ENCODE results near the gene TCEAL8. TPM values are rescaled to one million over a fixed set of nuclear protein-coding genes. Genes with fewer than 3 reads are reported as not detected.

The TCEAL8 gene
- total RNA-seq (2022; extraction: Qiagen RNA extraction; ENCODE audit: low read depth), result 24.8 to 38.1 TPM (median 30.7 TPM) in 5 replicates

GRCh38 chrX:103254921-103255493 lies at the start of gene TCEAL8:
TCEAL8 (minus strand) TSS chrX:103255155; CDS start chrX:103253979, 1,176 bp downstream.

GRCh38 chrX:103276581-103277002 lies 21.6 kb upstream of the TCEAL8 start, which contains the start of gene TCEAL5:
TCEAL5 (minus strand) TSS chrX:103276750; CDS start chrX:103274563, 2,187 bp downstream.

GRCh38 chrX:103214870-103215424 lies 40.0 kb downstream of the TCEAL8 start, which contains the start of gene BEX4:
BEX4 (plus strand) TSS chrX:103215108; CDS start chrX:103216154, 1,046 bp downstream.

Other genes with a start within 250 kb of the TCEAL8 start
- not detected in 5 replicates for gene BEX1, start 191.0 kb downstream of the TCEAL8 start, total RNA-seq (2022; extraction: Qiagen RNA extraction; ENCODE audit: low read depth)
- 0.03 to 0.07 TPM in 2 of 5 replicates, not detected in the others for gene NXF3, start 162.0 kb downstream of the TCEAL8 start, total RNA-seq (2022; extraction: Qiagen RNA extraction; ENCODE audit: low read depth)
- 1.9 to 3.5 TPM (median 2.0 TPM) in 5 replicates for gene BEX4, start 40.0 kb downstream of the TCEAL8 start, total RNA-seq (2022; extraction: Qiagen RNA extraction; ENCODE audit: low read depth)
- not detected in 5 replicates for gene TCEAL5, start 21.6 kb upstream of the TCEAL8 start, total RNA-seq (2022; extraction: Qiagen RNA extraction; ENCODE audit: low read depth)
- 8.5 to 13.9 TPM (median 9.9 TPM) in 5 replicates for gene BEX2, start 55.8 kb upstream of the TCEAL8 start, total RNA-seq (2022; extraction: Qiagen RNA extraction; ENCODE audit: low read depth)
- gene TCEAL7, start 75.1 kb upstream of the TCEAL8 start, total RNA-seq (2022; extraction: Qiagen RNA extraction; ENCODE audit: low read depth), result not detected in 5 replicates
- gene TCEAL9, start 101.4 kb upstream of the TCEAL8 start, total RNA-seq (2022; extraction: Qiagen RNA extraction; ENCODE audit: low read depth), result 77.4 to 137 TPM (median 86.2 TPM) in 5 replicates
- gene BEX3, start 121.4 kb upstream of the TCEAL8 start, total RNA-seq (2022; extraction: Qiagen RNA extraction; ENCODE audit: low read depth), result 225 to 246 TPM (median 237 TPM) in 5 replicates

Data from A549 treated with DMSO at 1 μM for 4 hours (cell line).